Measurements from ENCODE around the gene SNX33. TPM values are rescaled to one million over a fixed set of nuclear protein-coding genes. Genes with fewer than 3 reads are reported as not detected.
A peak's percentile ranks its signal among the peaks of the same experiment; 100 is the strongest.
"Not testable (repeated sequence)": the region's sequence is repeated elsewhere in the genome, so short reads cannot be mapped to it uniquely, and the experiment has no call there.

SNX33 gene
- total RNA-seq, 1 experiment from 2014 or later: 13.3 TPM

DNA sequence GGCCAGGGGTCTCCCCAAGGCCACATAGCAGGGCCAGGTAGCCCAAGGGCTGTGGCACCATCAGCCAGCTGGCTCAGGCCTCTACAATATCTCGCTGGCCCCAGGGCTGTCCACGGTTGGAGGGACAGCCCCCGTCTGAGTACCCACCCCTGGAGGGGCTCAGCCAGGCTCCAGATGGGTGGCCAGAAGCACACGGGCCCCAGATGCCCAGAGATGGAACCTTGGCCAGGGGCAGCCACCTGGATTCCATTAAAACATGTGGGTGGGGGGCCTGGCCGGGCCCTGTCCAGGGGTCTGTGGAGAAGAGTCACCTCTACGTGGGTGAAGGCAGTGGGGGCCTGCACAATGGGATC, 56.5 kb downstream of the SNX33 start:
- H3K36me3 ChIP-seq (replicated peaks; ENCODE audit: control insufficient read depth, insufficient read depth, low read length): no peaks in the 10 kb centered on the region
- H3K27me3 ChIP-seq (ENCODE audit: control insufficient read depth, insufficient read depth, low read length): no peaks in the 10 kb centered on the region
- H3K4me3 ChIP-seq (ENCODE audit: insufficient read depth, low read depth, low read length): no peak overlapping the region
- no peak for DNase-seq

DNA sequence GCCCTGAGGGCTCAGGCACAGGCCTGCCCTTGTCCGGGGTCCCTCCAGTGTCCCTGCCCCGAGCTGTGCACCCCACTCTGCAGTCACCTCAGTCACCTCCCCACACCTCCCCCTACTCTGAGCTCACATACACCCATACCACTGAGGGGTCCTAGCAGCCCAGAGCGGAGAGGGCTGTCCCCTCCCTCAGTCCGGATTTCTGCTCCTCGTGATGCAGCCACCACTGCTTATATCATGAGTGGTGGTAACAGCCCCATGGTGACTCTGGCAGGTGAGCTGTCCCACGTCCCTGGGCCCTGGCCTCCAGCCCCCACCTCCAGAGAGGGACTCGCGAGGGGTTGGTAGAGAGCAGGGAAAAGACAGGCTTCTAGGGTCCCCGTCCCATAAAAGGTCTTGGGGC, 56.9 kb downstream of the SNX33 start:
- no peaks in the 10 kb centered on the region for H3K36me3 ChIP-seq (replicated peaks; ENCODE audit: control insufficient read depth, insufficient read depth, low read length)

DNA sequence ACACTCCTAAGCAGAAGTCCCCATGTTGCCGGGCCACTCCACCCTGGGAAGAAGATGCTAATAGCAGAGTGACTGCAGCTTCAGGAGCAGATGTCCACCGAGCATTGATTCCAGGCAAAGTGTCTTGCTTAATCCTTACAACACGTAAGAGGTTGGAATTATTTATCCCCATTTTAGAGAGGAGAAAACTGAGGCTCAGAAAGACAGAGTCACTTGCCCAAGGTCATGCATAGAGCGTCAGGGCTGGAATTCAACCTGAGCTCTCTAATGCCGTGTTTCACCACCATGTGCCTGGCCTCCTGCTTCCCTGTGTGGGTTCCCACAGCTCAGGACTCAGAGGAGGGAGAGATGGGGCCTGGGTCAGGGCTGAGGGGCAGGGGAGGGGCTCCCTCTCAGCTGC, 57.7 kb downstream of the SNX33 start:
- not testable (repeated sequence) for DNase-seq; H3K36me3 ChIP-seq (replicated peaks; ENCODE audit: control insufficient read depth, insufficient read depth, low read length); H3K4me3 ChIP-seq (ENCODE audit: insufficient read depth, low read depth, low read length); H3K27me3 ChIP-seq (ENCODE audit: control insufficient read depth, insufficient read depth, low read length)

More for the DNA sequence above, 56.9 kb downstream of the SNX33 start:
- Histone ChIP-seq H3K4me3 (ENCODE audit: insufficient read depth, low read depth, low read length) (no peak overlapping the region), H3K27me3 (ENCODE audit: control insufficient read depth, insufficient read depth, low read length) (no peaks in the 10 kb centered on the region)
- no peak for DNase-seq

DNA sequence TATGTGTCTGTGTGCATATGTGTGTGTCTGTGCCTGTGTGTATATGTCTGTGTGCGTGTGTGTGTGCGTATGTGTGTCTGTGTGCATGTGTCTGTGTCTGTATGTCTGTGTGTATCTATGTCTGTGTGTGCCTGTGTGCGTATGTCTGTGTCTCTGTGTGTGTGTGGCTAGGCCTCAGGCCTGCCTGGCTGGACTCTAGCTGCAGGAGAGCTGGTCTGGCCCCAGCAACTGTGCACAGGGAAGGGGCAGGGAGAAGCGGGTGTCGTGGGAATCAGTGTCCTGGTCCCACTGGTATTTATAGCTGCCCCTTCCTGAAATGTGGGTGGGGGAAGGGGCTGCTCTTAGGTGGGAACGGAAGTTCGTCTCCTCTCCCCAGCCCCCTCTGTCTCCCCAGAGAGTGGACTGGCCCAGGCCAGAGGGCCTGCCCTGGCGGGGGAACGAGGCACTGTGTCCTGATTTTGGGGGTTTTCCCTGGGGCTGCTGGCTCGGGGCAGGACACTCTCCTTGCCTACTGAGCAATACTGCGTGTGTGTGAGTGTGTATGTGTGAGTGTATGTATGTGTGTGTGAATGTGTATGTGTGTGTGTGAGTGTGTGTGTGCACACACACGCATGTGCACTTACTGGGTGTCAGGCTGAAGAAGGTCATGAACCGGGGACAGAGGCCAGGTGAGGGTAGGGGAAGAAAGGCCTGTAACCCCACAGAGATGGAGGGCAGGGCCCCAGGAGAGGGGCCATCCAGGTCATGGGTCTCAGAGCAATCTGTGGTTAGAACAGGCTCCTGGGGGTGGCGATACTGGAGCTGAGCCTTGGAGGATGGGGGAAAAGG, 58.4 kb downstream of the SNX33 start:
- no peaks in the 10 kb centered on the region for H3K27me3 ChIP-seq (ENCODE audit: control insufficient read depth, insufficient read depth, low read length)
- no peak overlapping the region for H3K4me3 ChIP-seq (ENCODE audit: insufficient read depth, low read depth, low read length)
- no peaks in the 10 kb centered on the region for H3K36me3 ChIP-seq (replicated peaks; ENCODE audit: control insufficient read depth, insufficient read depth, low read length)
- DNase-seq: peak; percentile 62

DNA sequence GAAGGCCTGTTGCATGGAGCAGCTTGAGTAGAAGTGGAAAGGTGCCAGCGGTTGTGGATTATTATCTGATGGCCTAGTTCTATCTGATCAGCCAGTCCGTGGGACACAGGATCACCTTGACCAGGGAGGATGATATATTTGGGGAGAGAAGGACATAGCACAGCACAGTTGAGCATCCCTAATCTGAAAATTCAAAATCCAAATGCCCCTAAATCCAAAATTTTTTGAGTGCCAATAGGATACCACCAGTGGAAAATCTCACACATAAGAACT, 58.9 kb downstream of the SNX33 start:
- Histone ChIP-seq H3K4me3 (ENCODE audit: insufficient read depth, low read depth, low read length) (no peak overlapping the region), H3K27me3 (ENCODE audit: control insufficient read depth, insufficient read depth, low read length) (no peaks in the 10 kb centered on the region), H3K36me3 (replicated peaks; ENCODE audit: control insufficient read depth, insufficient read depth, low read length) (no peaks in the 10 kb centered on the region)
- no peak for DNase-seq

DNA sequence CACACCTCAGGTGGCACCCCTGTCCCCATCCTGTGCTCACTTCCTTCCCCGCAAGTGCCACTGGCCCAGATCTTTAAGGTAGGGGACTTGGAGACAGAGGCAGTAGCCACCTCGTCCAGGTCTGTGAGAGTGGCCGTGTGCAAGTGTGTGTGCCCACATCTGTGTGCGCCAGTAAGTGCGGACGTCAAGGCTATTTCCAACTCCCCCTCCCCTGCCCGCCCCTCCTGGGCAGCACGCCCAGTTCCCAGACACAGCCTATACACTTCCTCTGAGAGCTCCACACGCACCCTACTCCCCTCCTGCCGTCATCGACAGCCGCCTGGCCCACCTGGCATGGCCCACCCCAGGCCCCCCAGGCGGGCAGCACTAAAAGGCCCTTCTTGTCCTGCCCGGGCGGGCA, 61.7 kb downstream of the SNX33 start:
- not testable (repeated sequence) for H3K4me3 ChIP-seq (ENCODE audit: insufficient read depth, low read depth, low read length); H3K27me3 ChIP-seq (ENCODE audit: control insufficient read depth, insufficient read depth, low read length); H3K36me3 ChIP-seq (replicated peaks; ENCODE audit: control insufficient read depth, insufficient read depth, low read length); DNase-seq

DNA sequence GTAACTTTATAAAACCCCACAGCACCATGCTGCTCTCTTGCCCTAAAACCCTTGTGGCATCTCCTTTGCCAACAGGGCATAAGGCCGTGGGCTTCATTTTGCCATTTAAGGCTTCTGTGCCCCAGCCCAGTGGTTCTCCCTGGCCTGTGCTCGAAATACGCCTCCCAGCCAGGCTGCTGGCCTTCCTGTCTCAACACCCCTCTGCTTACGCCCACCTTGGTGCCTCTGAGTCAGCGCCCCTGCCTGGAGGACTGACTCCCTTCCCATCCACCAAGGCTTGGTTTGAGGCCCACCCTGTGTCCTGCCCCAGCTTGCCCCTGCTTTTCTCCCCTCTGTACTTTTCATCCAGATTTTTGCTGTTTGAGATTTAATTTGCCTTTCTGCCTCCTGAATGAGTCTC, 63.2 kb downstream of the SNX33 start:
- not testable (repeated sequence) for H3K4me3 ChIP-seq (ENCODE audit: insufficient read depth, low read depth, low read length); H3K36me3 ChIP-seq (replicated peaks; ENCODE audit: control insufficient read depth, insufficient read depth, low read length); DNase-seq; H3K27me3 ChIP-seq (ENCODE audit: control insufficient read depth, insufficient read depth, low read length)

DNA sequence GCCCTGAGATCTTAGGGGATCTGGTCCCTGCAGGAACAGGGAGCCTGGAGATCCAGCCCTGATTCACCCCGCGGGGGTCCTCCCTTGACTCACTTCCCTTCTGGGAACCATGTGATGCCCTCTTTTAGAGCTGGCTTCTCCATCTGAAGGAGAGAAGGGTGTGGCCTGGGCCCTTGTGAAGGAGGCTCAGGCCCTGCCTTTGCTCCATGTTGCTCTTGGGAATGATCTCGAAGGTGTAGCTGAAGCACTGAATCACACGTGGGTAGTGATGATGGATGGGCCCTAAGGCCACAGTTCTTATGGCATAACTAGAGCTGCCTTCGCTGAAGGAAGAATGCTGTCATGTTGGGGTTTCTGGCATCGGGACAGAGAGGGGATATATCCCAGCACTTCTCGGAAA, 63.8 kb downstream of the SNX33 start:
- H3K4me3 ChIP-seq (ENCODE audit: insufficient read depth, low read depth, low read length); DNase-seq; H3K27me3 ChIP-seq (ENCODE audit: control insufficient read depth, insufficient read depth, low read length); H3K36me3 ChIP-seq (replicated peaks; ENCODE audit: control insufficient read depth, insufficient read depth, low read length): not testable (repeated sequence)

Other genes with a start within 250 kb of the SNX33 start
- 42.7 and 44.9 TPM in 2 replicates for gene SIN3A, start 196.2 kb upstream of the SNX33 start, total RNA-seq (2014; rRNA removed; shearing (Covaris generic))
- gene PTPN9, start 68.6 kb upstream of the SNX33 start, total RNA-seq (2014; rRNA removed; shearing (Covaris generic)): 44.8 and 48.1 TPM in 2 replicates
- 19.2 and 23.4 TPM in 2 replicates for gene SNUPN, start 22.2 kb upstream of the SNX33 start, total RNA-seq (2014; rRNA removed; shearing (Covaris generic))
- gene IMP3, start 7.7 kb upstream of the SNX33 start, total RNA-seq (2014; rRNA removed; shearing (Covaris generic)): 132 and 168 TPM in 2 replicates
- gene CSPG4, start 64.9 kb downstream of the SNX33 start, total RNA-seq (2014; rRNA removed; shearing (Covaris generic)): 4.3 and 5.0 TPM in 2 replicates
- 23.1 and 36.0 TPM in 2 replicates for gene UBE2Q2, start 195.5 kb downstream of the SNX33 start, total RNA-seq (2014; rRNA removed; shearing (Covaris generic))

Data from H7 (cell line).